HG03060 (cell line): ENCODE data around the gene MRAS.

ENCODE experiments used
- ATAC-seq: cut with Tn5 transposase; IDR thresholded peaks from one replicate; pipeline ENCODE4 v1.9.1; 2021; ENCODE audit warnings: low read depth, moderate number of reproducible peaks; ENCODE audit not compliant: unreplicated experiment

MRAS gene

GRCh38 chr3:138347960-138348753 is at the start of gene MRAS:
Gene MRAS (plus strand): TSS chr3:138348579. CDS start chr3:138372884, 24,305 bp downstream.
- no peak for ATAC-seq

GRCh38 chr3:138300647-138301046 is 47.7 kb upstream of the MRAS start:
- no peak for ATAC-seq

GRCh38 chr3:138303474-138303873 is 44.9 kb upstream of the MRAS start:
- ATAC-seq, result no peak

GRCh38 chr3:138307899-138308298 is 40.5 kb upstream of the MRAS start:
- ATAC-seq, result no peak

- no peak for ATAC-seq
Observed at GRCh38 chr3:138308783-138309182, 39.6 kb upstream of the MRAS start.

- no peak for ATAC-seq
Observed at GRCh38 chr3:138310494-138310893, 37.9 kb upstream of the MRAS start.

- no peak for ATAC-seq
Observed at GRCh38 chr3:138314751-138315150, 33.6 kb upstream of the MRAS start.

- ATAC-seq, result no peak
Observed at GRCh38 chr3:138317687-138318086, 30.7 kb upstream of the MRAS start.

GRCh38 chr3:138323971-138324370 is 24.4 kb upstream of the MRAS start:
- ATAC-seq, result no peak

- ATAC-seq, result no peak
Observed at GRCh38 chr3:138325990-138326389, 22.4 kb upstream of the MRAS start.

GRCh38 chr3:138326866-138327595 is 21.3 kb upstream of the MRAS start:
- no peak for ATAC-seq

- no peak for ATAC-seq
Observed at GRCh38 chr3:138327831-138328230, 20.5 kb upstream of the MRAS start.

- no peak for ATAC-seq
Observed at GRCh38 chr3:138328341-138328740, 20.0 kb upstream of the MRAS start.

- peak; percentile 54 for ATAC-seq
Observed at GRCh38 chr3:138329127-138329983, 19.0 kb upstream of the MRAS start, which contains the start of gene NME9. Gene NME9 (minus strand): TSS chr3:138329851. CDS start chr3:138329335, 516 bp downstream.

- no peak for ATAC-seq
Observed at GRCh38 chr3:138329984-138330293, 18.4 kb upstream of the MRAS start.

- ATAC-seq, result no peak
Observed at GRCh38 chr3:138331143-138331894, 17.1 kb upstream of the MRAS start.

GRCh38 chr3:138332472-138333073 is 15.8 kb upstream of the MRAS start:
- no peak for ATAC-seq

- ATAC-seq, result no peak
Observed at GRCh38 chr3:138334608-138335007, 13.8 kb upstream of the MRAS start.

GRCh38 chr3:138336454-138336999 is 11.9 kb upstream of the MRAS start:
- no peak for ATAC-seq

GRCh38 chr3:138338244-138338643 is 10.1 kb upstream of the MRAS start:
- ATAC-seq, result no peak
